T-helper 2 cell treated with Interferon-gamma antibody and Interleukin-4, amounts not matched to agents 100 ng/mL and 5 ng/mL, for 36 hours (primary cell): ENCODE data around the gene ESR2. TPM values are rescaled to one million over a fixed set of nuclear protein-coding genes. Genes with fewer than 3 reads are reported as not detected.
"Not testable (repeated sequence)": the region's sequence is repeated elsewhere in the genome, so short reads cannot be mapped to it uniquely, and the experiment has no call there.

Experiments used
- intact Hi-C: fragments of 100-400 bp; cut with micrococcal nuclease; formaldehyde crosslinking; loops from one replicate; pipeline ENCODE4 v1.15.1; 2023
- total RNA-seq: library from RNA; stranded (reverse); gene quantifications from 2 replicates; pipeline ENCODE4 v1.2.3, GENCODE V29; 2022

Gene ESR2
- total RNA-seq, 1 donor from 2014 or later: 0.25 TPM

GRCh38 chr14:64158608-64159007 lies 135.6 kb downstream of the ESR2 start:
- intact Hi-C loops: loop anchor here (10.0 kb wide), 1 partner anchor 136 kb away; the partner anchor contains the start of gene ESR2

DNA sequence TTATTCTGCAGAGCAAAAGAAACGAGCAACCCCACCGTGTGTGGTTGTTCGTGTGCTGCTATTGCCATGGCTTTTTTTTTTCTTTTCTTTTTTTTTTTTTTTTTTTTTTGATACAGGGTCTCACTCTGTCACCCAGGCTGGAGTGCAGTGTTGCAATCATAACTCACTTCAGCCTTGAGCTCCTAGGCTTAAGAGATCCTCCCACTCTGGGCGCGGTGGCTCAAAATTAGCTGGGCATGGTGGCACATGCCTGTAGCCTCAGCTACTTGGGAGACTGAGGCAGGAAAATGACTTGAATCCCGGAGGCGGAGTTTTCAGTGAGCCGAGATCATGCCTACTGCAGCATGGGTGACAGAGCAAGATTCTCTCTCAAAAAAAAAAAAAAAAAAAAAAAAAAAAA lies 144.2 kb downstream of the ESR2 start:
- intact Hi-C loops: loop anchor here (10.0 kb wide), 1 partner anchor 145 kb away; the partner anchor contains the start of gene ESR2

DNA sequence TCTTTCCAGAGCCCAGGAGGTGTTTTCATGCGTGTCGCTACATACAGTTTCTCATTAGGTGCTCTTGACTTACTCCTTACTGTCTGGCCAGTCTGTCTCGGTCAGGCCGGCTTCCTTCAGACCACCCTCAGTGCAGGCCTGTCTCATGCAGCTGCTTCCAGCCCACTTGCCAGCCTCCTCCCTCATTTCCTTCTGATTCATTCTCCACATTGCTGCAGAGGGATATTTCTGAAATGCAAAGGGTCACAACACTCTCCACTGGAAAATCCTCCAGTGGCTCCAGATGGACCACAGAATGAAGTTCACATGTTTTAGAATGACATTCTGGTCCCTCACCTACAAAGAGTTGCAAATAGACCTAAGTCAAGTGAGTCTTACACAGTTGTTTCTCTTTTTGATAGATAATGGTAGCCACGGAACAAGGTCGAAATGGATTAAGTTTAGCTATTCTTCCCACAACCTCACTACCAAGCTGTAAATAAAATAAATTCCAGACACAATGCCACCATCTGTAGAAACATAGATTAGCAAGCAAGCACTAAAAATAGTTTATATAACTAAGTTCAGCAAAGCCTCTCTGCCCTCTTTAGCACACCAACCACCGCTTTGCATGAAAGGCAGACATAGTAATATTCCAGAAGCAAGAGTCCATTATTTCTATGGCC lies 146.9 kb downstream of the ESR2 start:
- intact Hi-C loops: no loop called here

DNA sequence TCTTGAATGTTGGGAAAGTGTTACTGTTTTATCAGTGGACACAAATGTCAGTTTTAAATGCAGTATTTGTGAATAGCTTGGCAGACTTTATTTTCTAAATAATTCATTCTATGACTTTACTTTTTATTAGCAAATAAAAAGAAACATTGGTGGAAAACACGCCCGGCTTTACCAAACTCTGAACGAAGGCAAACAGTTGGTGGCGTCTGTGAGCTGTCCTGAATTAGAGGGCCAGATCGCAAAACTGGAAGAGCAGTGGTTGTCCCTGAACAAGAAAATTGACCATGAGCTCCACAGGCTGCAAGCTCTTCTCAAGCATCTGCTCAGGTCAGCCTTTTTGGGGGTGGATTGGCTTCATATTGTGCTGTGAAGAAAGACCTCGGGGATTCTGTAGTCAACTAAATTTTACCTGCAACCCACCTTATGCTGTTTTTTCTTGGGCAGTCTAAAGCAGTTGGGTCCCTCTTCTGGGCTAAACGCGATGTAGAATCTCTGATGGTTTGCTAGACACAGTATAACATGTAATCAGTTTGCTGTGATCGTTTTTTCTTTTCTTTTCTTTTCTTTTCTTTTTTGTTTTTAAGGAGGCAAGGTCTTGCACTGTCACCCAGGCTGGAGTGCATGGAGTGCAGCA lies 156.4 kb downstream of the ESR2 start:
- intact Hi-C loops: no loop called here

DNA sequence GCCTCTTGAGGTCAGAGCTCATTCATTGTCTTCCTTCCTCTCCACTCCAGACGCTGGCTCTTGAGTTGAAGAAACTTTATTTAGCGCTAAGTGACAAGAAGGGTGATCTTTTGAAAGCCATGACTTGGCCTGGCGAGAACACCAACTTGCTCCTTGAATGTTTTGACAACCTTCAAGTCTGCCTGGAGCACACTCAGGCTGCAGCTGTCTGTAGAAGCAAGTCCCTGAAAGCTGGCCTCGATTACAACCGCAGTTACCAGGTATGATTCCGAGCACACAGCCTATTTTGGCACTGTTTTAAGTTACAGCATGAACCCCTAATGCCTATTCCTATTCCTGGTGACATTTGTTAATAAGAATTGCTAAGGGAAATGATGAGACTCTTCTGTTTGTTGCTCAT lies 167.6 kb downstream of the ESR2 start:
- intact Hi-C loops: no loop called here

DNA sequence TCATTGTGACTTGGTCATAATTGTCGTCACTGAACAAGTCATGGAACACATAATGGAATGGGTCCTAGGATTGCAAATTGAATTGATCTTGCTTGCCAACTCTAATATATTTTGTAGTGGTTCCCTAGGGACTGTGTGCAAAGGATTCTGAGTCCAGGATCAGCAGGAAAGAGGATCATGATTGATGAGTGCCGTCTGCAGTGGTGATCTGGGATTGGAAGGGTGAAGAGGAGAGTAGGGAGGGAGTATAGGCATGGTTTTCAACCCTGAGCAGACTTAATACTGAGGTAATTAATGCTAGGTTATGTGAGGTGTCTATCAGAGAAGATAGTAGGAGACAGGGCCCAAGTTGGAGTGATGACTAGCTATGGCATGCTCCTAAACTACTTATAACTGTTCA lies 168.9 kb downstream of the ESR2 start:
- intact Hi-C loops: no loop called here

- intact Hi-C loops: no loop called here
Observed at GRCh38 chr14:64123241-64123822, 170.8 kb downstream of the ESR2 start.

- intact Hi-C loops: no loop called here
Observed at GRCh38 chr14:64119980-64120379, 174.2 kb downstream of the ESR2 start.

GRCh38 chr14:64119500-64119899 lies 174.7 kb downstream of the ESR2 start:
- intact Hi-C loops: no loop called here

DNA sequence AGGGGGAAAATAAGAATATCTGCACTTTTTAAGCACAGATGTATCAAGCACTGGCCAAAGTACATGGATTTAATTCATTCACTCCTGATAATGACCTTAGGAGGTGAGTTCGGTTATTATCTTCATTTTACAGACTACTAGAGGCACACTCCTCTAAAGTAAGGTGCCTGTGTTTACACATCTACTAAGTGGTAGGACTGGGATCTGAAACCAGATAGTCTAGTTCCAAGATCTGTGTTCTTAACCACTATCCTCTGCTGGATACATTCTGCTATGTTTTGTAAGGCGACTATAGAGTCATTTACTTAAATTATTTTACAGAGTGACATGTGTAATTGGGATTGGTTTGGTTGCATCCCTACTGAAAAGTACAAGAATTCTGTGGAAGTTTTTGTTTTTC lies 175.3 kb downstream of the ESR2 start:
- intact Hi-C loops: no loop called here

DNA sequence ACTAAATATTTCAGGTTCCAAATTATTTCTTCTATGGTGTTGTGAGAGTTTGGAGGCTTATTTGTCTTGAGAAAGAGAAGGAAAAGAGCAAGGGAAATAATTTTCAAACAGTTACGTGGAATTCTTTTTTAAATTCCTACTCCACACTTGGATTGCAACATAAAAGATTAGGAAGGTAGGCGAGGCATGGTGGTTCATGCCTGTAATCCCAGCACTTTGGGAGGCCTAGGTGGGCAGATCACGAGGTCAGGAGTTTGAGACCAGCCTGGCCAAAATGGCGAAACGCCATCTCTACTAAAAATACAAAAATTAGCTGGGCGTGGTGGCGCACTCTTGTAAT lies 175.8 kb downstream of the ESR2 start:
- intact Hi-C loops: not testable (repeated sequence)

GRCh38 chr14:64117671-64118402 lies 176.3 kb downstream of the ESR2 start:
- intact Hi-C loops: no loop called here

DNA sequence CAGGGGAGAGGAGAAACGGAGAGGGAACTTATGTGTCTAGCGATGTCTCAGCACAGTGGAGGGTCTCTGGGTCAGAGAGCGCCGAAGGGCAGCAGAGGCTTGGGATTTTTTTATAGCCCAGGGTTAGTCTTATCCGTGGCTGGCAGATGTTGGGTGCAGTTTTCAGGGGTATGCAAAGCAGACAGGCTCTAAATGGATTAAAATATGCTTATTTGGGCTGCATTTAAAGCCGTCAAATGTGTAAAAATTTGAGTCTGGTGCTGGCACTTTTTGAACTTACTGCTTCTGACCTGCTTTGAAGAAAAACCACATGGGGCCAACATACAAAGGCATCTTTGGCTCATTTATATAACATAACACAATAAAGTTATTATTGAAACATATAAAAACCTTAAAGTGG lies 178.8 kb downstream of the ESR2 start:
- intact Hi-C loops: no loop called here

DNA sequence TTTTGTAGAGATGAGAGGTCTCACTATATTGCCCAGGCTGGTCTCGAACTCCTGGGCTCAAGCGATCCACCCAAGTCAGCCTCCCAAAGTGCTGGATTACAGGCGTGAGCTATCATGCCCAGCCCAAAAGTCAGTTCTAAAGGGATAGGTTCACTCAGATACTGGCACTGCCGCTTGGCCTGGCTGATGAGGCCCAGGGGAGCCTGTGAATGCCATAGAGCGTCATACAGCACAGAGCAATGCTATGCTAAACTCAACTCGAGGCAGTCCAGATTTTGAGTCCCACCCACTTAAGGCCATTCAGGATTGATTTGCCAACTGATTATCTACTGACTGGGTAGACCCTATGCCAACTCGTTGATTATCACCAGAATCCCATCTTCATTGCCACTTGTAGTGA lies 179.4 kb downstream of the ESR2 start:
- intact Hi-C loops: no loop called here

GRCh38 chr14:64114166-64114565 lies 180.0 kb downstream of the ESR2 start:
- intact Hi-C loops: no loop called here

- intact Hi-C loops: no loop called here
Observed at GRCh38 chr14:64112867-64113678, 181.1 kb downstream of the ESR2 start.

- intact Hi-C loops: no loop called here
Observed at GRCh38 chr14:64110802-64111201, 183.4 kb downstream of the ESR2 start.

DNA sequence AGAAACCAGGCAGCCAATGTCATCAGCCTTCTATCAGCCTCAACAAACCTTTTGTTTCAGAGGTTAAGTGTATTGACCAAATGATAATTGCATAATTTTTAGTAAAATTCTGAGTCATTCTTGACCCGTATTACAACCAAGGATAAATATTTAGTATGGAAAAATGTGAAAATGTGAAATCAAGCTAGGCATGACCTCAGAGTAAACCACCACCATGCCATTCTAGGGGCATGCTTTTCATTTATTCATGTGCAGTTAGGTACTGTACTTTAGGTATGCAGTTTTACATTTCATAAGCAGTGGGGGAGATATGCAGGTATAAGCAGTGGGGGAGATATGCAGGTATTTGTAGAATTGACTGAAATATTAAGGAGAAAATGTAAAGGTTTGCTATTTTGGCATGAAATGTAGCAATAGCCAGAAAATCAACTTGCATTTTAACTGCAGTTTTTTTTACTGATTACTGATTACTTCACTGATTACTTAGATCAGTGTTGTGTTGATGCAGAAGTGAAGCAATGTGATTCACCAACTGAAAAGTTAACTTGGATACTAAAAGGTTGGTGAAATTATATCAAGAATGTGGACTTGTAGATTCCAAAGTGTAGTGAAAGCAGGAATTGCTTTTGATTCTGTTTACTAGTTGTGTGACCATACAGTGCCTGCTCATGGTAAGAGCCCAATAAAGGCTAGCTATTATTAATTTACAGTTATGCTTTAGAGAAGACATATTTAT lies 184.2 kb downstream of the ESR2 start:
- intact Hi-C loops: no loop called here

DNA sequence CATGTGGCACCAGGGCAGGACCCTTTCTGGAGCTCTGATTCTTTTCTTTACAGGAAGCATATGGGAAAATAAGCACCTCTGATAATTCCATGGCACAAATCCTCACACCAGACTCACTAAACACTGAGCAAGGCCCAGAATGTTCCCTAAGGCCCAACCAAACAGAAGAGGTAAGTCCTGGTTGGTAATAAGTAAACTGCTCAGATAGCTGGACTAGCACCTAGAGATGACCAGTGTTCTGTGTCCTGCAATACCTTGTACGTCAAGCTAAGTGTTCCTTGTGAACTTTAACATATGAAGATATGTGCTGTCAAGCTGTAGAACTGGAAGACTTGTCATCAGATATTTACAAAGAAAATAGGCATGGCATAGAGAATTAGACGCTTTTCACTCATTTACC lies 186.7 kb downstream of the ESR2 start:
- intact Hi-C loops: no loop called here

DNA sequence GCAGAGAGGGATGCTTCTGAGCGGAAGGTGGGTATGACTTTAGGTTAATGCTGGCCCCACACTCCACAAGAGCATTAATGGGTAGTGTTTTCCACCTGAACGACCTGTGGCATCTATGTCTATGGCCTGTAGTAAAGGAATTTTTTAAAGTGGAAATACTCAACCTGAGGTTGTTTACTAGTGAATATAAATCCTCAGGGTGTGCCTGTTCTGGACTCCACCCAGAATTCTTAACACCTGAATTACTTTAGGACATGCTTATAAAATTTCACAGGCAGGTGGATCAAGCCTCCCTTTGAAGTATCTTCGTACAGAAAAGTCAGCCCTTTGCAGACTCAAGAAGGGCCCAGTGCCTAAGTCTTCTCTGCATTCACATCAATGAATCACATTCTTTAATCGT lies 196.1 kb downstream of the ESR2 start:
- intact Hi-C loops: no loop called here

DNA sequence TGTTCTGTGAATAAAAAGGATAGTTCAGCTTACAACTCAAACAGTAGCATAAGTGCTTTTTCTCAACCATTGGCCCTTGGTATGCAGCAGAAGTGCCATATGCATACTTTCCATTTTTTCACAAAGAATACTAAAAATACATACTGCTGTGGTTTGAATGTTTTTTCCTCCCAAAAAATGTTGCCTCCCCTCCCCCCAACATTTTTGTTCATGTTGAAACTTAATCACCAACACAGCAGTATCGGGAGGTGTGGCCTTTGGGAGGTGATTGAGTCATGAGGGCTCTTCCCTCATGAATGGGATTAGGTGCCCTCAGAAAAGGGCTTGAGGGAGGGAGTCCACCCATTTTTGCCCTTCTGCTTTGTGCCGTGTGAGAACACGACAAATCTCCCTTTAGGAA lies 198.6 kb downstream of the ESR2 start:
- intact Hi-C loops: no loop called here
